CD4-positive, alpha-beta T cell treated with Interferon alpha-2 for 1 hour (primary cell): ENCODE data around the gene UTP4.

Experiments used
- DNase-seq, 2 donors: peaks; one replicate each; pipeline ENCODE4 v3.0.0-alpha.2; 2020 to 2022

Gene UTP4

DNA sequence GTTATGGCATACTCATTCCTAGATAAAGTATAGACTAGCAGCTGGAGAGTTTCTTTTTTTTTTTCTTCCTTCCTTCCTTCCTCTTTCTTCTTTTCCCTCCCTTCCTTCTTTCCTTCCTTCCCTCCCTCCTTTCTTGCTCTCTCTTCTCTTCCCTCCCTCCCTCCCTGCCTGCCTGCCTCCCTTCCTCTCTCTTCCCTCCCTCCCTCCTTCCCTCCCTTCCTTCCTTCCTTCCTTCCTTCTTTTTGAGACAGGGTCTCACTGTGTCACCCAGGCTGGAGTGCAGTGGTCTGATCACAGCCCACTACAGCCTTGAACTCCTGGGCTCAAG, 47.5 kb downstream of the UTP4 start:
- no peak for DNase-seq

DNA sequence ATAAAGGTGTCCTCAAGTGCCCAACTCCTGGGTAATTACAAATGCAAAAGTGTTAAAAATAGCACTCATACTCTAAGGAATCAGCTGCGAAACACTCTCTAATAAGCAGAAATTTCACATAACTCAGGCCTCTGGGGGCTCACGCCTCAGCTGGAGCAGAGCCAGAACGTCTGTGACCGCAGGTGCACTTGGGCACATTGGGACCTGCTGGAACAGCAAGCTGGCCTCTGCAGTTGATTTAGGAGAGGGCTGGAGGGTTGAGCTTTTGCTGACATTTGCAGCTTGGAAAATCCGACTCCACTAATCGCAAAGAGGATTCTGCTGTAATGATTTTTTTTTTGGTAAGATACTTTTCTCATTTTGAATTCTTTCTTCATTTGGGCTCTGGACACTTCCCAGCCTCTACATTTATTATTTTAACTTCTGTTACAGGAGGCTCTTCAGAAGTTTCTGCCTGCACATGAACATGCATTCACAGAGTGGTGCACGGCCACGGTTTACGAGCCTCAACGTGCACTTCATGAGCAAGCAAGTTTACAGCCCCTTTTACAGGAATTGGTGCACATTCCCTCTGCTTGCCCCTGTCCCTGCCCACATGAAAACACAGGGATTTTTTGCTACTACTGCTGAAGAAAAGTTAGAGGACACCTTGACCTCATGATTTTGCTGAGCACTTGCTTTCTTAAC, 50.4 kb downstream of the UTP4 start:
- DNase-seq = no peak

DNA sequence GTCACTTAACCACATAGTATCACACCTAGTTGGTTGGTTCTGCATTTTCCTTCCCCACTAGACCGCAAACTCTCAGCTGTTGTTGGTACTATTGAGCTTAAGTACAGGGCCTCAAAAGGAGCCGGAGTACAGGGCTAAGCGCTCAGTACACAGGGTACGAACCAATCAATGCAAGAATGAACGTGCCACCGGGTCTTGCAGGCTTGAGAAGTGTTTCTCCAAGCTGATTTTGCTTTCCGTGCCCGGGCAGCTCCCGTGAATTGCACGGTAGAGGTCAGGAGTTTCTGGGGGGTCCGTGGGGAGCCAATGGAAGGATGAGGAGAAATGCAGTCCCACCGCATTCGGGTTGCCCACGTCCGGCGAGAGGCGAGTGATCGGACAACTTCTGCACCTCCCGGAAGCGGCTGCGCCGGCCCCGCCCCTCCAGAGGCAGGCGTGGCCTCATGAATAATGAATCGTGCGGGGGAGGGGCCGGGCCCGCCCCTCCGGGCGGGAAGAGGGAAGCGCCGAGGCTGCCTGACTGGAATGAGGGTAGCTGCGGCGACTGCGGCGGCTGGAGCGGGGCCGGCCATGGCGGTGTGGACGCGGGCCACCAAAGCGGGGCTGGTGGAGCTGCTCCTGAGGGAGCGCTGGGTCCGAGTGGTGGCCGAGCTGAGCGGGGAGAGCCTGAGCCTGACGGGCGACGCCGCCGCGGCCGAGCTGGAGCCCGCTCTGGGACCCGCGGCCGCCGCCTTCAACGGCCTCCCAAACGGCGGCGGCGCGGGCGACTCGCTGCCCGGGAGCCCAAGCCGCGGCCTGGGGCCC, 54.4 kb downstream of the UTP4 start, which contains the start of gene SNTB2:
Gene SNTB2, plus strand, starts transcription at position 523 of the 804 bp plus-strand sequence. Its CDS starts 3 bp downstream, at position 526.
- DNase-seq = peak; percentile 69 to 82

DNA sequence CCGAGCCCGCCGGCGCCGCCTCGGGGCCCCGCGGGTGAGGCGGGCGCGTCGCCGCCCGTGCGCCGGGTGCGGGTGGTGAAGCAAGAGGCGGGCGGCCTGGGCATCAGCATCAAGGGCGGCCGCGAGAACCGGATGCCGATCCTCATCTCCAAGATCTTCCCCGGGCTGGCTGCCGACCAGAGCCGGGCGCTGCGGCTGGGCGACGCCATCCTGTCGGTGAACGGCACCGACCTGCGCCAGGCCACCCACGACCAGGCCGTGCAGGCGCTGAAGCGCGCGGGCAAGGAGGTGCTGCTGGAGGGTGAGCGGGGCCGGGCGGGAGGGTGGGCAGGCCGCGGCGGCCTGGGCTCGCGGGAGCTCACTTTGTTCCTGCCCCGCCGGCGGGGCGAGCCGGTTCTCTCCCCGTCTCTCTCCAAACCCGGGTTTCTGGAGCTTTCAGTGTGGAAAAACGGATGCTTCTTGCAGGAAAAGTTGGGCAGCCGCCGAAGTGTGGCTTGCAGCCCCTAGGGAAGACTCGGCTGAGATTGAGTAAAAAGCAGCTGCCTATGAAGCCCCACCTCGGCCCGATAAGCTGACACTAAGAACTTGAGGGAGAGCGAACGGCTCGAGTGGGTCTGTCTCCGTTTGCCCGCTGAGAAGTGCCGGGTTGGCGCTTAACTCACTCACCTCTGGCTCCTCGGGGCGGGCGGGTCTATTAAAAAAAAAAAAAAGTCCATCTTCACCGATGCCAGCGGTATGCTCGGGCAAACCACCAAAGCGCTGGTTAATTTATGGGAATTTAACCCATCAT, 55.2 kb downstream of the UTP4 start:
- peak; percentile 8 to 51 for DNase-seq

DNA sequence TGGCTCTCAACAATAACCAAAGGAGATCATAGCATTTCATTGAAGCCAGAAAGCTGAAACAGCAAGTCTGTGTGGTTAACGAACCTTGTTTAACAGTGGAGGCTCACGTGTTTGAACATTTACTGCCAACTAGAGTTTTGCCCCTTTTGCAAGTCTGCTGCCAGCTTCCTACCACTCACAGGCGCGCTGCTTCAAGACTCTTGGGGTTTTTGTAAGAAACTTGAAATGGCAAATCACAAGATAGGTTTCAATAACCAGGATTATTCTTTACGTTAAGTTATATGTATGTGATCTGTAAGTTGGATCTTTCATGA, 55.7 kb downstream of the UTP4 start:
- DNase-seq = no peak

DNA sequence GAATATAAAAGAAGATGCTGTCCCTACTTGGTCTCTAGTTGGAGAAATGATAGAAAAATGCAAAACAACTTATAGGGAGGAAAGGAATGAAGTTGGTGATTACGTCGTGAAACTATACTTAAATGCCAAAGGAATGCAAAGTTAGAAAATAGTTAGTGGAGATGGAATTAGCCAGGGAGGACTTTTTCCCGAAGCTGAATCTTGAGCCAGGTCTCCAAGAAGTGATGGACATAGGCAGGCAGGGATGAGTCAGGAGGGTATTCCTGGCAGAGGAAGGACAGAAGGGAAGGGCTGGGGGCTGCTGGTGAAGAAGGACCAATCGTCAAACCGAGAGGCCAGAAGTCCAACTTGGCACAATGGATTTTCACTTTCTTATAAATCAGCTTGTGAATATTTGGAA, 56.3 kb downstream of the UTP4 start:
- no peak for DNase-seq

DNA sequence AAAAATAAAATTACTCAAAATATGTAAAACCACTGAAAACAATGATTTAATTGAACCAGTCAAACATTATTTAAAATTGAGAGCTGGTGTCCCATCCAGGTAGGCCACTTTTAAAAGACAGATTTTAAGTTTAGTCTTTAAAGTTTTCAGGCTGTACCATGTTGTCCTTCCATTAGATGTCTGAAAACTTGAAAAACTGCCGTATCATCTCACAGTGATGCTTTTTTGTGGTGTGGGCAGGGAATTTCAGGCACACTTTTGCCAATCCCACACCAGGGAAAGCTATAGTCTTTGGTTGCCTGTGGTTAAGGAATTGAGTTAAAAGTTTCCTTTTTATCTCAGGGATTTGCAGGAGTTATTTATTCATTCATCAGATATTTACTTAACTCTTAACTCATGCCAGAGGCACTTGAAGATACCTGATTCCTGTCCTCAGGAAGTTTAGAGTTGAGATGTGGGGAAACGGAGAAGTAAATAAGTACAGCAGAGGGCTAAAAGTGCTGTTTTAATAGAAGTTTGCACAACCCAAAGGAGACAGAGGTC, 57.7 kb downstream of the UTP4 start:
- DNase-seq = no peak

DNA sequence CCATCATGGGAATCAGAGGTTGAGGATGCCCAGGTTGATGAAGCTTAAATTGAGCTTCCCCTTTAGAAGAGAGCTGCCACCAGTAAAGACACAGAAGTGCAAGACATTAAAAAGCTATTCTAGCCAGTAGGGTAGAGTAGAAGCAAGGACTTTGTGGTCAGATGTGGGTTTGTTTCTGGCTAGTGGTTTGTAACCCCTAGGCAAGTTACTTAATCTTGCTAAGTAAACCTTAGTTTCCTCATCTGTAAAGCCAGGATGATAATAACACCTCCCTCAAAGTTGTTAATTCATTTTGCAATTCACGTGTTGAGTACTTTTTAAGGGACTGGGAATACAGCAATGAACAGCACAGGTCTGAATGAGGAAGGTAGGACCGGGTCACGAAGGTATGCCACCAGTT, 58.1 kb downstream of the UTP4 start:
- DNase-seq = peak in 1 of 2 donors; percentile 17

DNA sequence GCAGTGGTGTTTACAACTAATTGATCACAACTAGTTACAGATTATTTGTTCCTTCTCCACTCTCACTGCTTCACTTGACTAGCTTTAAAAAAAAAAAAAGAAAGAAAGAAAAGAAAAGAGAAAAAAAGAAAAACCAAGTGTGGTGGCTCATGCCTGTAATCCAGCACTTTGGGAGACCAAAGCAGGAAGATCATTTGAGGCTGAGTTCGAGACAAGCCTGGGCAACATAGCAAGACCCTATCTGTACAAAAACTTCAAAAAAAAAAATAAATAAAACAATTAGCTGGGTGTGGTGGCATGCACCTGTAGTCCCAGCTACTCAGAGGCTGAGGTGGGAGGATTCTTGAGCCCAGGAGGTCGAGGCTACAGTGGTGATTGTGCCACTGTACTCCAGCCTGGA, 58.7 kb downstream of the UTP4 start:
- no peak for DNase-seq

DNA sequence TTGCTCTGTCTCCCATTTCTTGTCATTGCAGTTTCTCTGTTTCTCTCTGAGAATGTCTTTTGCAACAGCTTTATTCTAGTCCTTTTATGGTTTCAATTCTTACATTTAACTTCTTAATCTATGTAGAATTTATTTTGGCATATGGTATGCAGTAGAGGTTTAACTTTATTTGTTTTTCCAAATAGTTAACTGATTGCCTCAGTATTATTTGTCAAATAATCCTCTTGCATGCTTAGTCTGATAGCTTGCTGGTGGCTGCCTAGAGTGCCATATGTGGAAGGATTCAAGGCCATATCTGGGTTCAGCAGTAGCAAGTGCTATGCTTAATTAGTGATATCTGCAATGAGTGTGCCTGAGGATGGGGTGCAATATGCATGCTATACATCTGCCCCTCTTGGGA, 61.4 kb downstream of the UTP4 start:
- no peak for DNase-seq

DNA sequence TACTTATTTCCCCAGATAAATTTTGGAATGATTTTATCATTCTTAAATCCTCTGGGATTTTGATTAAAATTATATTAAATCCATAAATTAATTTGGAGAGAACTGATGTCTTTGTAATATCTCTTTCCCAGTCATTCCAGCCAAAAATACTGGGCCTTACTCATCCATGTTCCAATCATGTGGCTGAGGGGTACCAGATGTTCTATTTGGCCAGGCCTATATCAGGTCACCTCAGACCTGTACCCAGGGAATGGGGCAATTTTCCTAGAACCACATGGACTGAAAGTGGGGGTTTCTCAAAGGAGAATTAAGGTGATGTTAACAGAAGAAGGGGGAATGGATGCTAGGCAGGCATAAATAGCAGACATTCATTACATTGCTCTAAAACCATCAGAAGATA, 62.0 kb downstream of the UTP4 start:
- DNase-seq = no peak

DNA sequence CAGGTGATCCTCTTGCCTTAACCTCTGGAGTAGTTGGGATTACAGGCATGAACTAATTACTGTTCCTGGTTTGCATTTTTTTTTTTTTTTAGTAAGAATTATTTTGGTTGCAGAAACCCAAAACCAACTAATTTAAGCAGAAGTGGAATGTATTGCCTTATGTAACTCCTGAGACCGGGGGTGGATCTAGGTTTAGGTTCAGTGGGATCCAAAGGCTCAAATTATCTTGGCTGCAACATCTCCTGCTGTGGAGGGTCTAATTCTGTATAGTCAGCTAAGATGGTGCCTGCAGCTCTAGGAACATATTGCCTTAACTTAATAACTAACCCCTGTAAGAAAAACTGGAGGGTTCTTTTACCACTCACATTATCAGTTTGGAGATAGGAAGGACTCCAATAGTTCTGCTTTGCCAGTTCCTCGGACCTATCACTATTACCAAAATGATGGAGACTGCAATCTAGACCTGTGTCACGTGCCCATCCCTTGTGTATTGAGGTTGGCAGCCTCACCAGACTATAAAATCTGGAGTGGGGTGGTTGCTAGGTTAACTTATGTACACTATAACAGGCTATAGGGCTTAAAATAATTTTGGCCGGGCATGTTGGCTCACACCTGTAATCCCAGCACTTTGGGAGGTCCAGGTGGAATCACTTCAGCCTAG, 63.0 kb downstream of the UTP4 start:
- DNase-seq = no peak

DNA sequence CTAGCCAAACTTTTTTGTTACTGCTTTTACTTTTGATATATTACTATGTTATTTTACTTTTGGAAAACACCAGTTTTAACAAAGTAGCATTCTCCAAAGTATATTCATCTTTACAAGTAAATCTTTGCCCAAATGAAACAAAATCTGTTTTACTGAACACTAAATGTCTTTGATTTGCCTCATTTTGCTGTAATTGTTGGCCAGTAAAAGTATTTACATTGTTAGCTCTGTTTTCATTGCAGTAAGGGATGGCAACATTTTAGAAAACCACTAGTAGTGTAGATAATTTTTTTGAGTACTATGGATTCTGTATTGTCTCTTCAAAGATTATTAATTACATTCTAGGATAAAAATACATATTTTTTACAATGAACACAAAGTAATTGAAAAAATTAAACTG, 65.1 kb downstream of the UTP4 start:
- no peak for DNase-seq

DNA sequence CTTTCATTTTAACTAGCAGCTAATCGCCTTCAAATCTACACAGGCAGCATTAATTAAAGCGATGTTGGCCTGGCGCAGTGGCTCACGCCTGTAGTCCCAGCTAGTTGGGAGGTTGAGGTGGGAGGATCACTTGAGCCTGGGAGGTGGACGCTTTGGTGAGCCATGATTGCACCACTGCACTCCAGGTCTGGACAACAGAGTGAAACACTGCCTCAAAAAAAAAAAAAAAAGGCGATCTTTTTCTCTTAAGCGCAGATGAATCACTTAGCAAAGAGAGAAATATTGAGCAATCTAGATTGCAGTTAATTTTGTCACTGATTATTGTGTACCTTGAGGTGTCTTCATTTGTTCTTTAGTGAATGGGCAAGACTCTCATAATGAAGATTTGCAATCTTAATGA, 66.9 kb downstream of the UTP4 start:
- DNase-seq = no peak

DNA sequence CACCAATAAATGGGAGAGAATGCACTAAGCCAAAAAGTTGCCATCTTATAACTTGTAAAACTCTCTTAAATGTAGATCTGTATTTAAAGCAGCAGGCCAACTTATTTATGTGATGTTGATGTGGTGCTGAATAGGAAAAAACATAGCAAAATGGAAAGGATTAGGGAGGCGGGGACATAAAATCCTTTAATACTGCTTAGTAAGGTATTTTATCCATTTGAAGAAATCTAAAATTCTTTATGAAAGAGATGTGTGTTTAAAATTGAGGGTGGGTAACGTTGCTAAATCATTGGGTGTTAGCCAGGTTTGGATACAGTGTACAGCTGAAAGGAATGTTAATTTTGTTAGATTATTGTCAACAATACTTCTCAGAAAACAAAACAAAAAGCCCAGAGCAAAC, 68.8 kb downstream of the UTP4 start:
- no peak for DNase-seq

DNA sequence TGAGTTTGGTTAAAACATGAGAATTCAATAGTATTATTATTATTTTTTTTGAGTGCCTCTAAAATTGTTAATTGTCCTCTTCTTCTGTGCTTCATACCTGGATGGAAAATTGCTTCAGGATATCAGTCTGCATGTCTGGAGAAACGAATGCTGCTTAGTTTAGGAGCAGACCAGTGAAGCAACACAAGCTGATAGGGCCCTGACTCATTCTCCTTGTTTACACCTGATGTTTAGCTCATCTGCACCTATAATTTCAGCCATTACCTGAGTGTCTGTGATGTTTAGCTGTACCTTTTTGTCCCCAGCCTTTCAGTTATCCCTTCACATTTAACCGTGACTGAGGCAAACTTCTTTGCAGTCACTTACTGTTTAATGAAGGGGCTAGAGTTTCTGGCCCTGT, 69.3 kb downstream of the UTP4 start:
- no peak for DNase-seq

DNA sequence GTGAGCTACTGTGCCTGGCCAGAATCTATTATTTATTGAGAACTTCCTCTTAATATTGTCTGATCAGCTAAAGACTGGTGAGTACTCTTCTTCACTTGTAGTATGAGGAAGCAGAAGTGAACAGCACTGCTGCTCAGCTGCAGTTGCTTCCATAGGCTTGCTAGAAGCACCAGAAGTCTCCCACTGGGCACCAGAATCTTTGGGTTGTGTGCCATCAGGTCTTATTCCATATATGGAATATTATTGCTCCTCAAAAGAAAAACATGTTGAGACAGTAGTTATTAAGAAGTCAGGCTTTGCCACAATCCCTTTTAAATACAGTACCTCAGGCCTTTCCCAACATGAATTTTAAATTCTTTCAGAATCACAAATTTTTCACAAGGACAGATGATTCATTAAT, 71.7 kb downstream of the UTP4 start:
- no peak for DNase-seq

DNA sequence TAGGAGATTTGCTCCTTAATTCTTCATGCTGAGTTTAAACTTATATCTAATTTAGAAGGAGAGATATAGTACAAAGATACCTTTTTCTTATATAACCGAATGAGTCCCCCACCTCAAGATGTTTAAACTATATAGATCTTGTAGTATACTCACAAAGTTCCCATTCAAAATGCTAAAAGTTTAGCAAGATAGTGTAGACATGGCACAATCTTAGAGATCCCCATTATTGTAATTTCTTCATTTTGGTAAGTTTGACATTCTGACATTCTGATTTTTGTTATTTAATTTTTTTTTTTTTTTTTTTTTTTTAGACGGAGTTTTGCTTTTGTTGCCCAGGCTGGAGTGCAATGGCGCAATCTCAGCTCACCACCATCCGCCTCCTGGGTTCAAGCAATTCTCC, 77.3 kb downstream of the UTP4 start:
- no peak for DNase-seq

DNA sequence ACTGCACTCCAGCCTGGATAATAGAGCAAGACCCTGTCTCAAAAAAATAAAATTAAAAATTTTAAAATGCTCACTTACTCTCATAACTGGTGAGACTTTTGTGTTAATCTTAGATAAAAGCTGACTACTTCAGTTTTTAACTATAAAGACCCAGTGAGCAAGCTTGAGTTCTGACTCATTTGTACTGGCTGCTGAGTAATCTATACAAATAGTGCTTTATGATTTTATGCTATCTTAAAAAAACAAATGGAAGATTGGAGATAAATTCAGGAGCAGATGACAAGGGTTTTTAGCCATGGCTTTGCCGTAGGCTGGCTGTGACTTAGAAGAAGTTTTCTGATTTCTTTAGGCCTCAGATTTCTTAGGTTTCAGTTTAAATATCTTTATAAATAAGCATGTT, 85.0 kb downstream of the UTP4 start:
- no peak for DNase-seq
